ENCODE results near the gene PIGU. TPM values are rescaled to one million over a fixed set of nuclear protein-coding genes. Genes with fewer than 3 reads are reported as not detected.

PIGU gene
- total and polyA plus RNA-seq, 2 of the 13 experiments (the other 11 are each of a cell fraction or from before 2014, with no cell fraction given) = 45.5 to 231 TPM

- TF ChIP-seq MTA1 (CRISPR knock-in tag; IDR thresholded peaks at IDR 0.05; ENCODE audit: borderline replicate concordance) (no peak), ZFY (CRISPR knock-in tag; IDR thresholded peaks at IDR 0.05) (no peak), MEF2D (CRISPR knock-in tag; IDR thresholded peaks at IDR 0.05) (0 out of 2 replicates have a peak, but pooled peaks have one; percentile 56), KMT2B (CRISPR knock-in tag; IDR thresholded peaks at IDR 0.05) (peak; percentile 53; the same call in 1 of the 2 replicates), DNMT1 (CRISPR knock-in tag; IDR thresholded peaks at IDR 0.05) (0 out of 2 replicates have a peak, but pooled peaks have one; percentile 39), PATZ1 (CRISPR knock-in tag; IDR thresholded peaks at IDR 0.05) (no peak), PITX1 (CRISPR knock-in tag; IDR thresholded peaks at IDR 0.05) (peak; percentile 41; the same call in 1 of the 2 replicates), HMG20A (CRISPR knock-in tag; IDR thresholded peaks at IDR 0.05; ENCODE audit: borderline replicate concordance) (no peak), ZNF205 (CRISPR knock-in tag; IDR thresholded peaks at IDR 0.05) (0 out of 2 replicates have a peak, but pooled peaks have one; percentile 66), ZFYVE20 (CRISPR knock-in tag; IDR thresholded peaks at IDR 0.05; ENCODE audit: borderline replicate concordance, low read depth) (no peak), ZFX (CRISPR knock-in tag; IDR thresholded peaks at IDR 0.05; ENCODE audit: low read depth) (peak; percentile 24; the same call in 1 of the 2 replicates), ZNF274 (CRISPR knock-in tag; IDR thresholded peaks at IDR 0.05) (peak; percentile 62; the same call in 1 of the 2 replicates), SOX5 (CRISPR knock-in tag; IDR thresholded peaks at IDR 0.05; ENCODE audit: borderline replicate concordance) (peak; percentile 25; the same call in 1 of the 2 replicates), FOSL2 (CRISPR knock-in tag; IDR thresholded peaks at IDR 0.05) (peak; percentile 63), SP4 (CRISPR knock-in tag; IDR thresholded peaks at IDR 0.05) (0 out of 2 replicates have a peak, but pooled peaks have one; percentile 56), NR2F6 (IDR thresholded peaks at IDR 0.05) (peak; percentile 77), NR2F6 (CRISPR knock-in tag; IDR thresholded peaks at IDR 0.05) (peak; percentile 84), ZNF83 (CRISPR knock-in tag; IDR thresholded peaks at IDR 0.05; ENCODE audit: borderline replicate concordance) (peak; percentile 43; the same call in 1 of the 2 replicates), ZFP41 (CRISPR knock-in tag; IDR thresholded peaks at IDR 0.05; ENCODE audit: borderline replicate concordance) (no peak), NFYB (CRISPR knock-in tag; IDR thresholded peaks at IDR 0.05) (no peak), ZNF687 (CRISPR knock-in tag; IDR thresholded peaks at IDR 0.05) (peak; percentile 28; the same call in 1 of the 2 replicates), TARDBP (CRISPR knock-in tag; IDR thresholded peaks at IDR 0.05) (peak; percentile 67; the same call in 1 of the 2 replicates), RXRA (CRISPR knock-in tag; IDR thresholded peaks at IDR 0.05) (peak; percentile 99), TOPORS (CRISPR knock-in tag; IDR thresholded peaks at IDR 0.05) (no peak), SMC3 (IDR thresholded peaks at IDR 0.05; ENCODE audit: low read length) (peak; percentile 93), IKZF4 (CRISPR knock-in tag; IDR thresholded peaks at IDR 0.05; ENCODE audit: borderline replicate concordance, low read depth, not compliant biosample characterization) (peak; percentile 59), DNMT3B (CRISPR knock-in tag; conservative IDR thresholded peaks at IDR 0.05) (no peak), ERF (CRISPR knock-in tag; IDR thresholded peaks at IDR 0.05) (0 out of 2 replicates have a peak, but pooled peaks have one; percentile 36)
Observed at GRCh38 chr20:34538671-34539123, 138.2 kb downstream of the PIGU start (continued).
